Activated CD4-positive, CD25-positive, alpha-beta regulatory T cell treated with anti-CD3 and anti-CD28 coated beads, Interleukin-2, amount 50 U/mL, for 24 hours (primary cell): ENCODE measurements around the gene RPTOR.

Experiments used
- ATAC-seq, 2 donors: fragments of 150-1000 bp; cut with Tn5 transposase; one replicate each; pipeline ENCODE4 v1.10.0; 2021; ENCODE audit warnings: mild to moderate bottlenecking in 1 of 2, moderate library complexity in 1 of 2

Gene RPTOR

DNA sequence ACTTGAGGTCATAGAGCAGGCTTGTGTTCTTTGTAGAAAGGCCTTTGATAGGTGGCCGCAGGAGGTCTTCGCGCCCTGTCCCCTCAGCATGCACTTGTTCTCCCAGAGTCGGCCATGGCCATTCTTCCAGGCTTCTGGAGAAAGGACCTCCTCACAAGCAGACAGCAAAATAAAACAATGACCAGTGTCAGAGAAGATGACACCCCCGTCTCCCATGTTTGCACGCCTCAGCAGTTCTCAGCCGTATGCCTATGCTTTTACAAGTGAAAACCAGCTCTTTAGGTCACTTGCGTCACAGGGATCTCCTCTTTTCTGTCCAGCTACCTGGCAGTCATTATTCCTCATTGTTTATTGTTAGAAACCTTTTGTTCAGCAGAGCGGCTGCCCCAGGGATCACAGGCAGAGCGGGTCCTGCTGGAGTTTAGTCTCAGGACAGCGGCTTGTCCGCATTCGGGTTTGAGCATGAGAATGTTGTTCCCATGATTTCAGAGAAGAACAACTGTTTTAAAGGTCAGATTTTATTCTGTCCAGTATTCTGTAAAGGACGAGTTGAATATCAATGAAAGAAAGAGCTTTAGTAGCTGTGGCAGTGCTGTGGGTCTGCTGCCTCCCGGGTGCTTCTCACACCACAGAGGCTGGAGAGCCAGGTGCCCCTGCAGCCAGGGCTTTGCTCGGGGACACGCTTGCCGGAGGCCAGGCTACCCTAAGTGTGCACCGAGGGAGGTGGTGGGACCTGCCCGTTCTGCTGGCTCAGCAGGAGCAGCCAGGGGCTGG lies 123.9 kb downstream of the RPTOR start:
- ATAC-seq, result no peak

DNA sequence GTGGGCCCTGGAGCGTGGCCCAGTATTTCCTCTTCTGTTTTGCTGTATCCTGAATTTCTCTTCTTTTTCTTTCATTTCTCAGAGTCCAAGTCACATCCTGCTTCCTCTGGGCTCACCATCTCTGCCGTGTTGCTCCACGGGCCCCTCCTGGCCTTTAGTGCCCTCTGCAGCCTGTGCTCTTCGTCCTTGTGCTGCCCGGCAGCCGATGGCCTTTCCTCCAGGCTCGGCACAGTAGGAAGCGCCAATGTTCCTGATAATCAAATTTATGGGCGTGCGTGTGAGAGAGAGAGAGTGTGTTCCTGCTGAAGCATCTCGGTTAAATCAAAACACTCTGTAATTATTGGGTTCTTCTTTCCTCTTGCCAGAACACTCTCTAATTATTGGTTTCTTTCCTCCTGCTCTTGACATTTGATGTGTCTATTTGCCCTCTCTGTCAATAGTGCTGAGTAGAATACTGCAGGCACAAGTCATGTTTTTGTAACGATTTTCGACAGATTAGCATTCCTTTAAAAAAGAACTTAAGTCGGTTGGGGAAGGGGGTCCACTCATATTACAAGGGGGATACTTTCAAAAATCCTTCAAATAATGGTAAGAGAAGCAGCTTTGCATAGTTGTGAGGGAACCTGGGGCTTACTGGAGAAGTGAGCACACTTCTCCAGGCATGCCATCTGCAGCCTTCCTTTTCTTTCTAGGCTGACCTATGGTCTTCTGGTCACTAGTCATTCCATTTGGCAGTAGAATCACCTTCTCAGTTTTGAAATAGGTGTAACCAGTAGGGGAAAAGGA lies 126.6 kb downstream of the RPTOR start:
- no peak for ATAC-seq

DNA sequence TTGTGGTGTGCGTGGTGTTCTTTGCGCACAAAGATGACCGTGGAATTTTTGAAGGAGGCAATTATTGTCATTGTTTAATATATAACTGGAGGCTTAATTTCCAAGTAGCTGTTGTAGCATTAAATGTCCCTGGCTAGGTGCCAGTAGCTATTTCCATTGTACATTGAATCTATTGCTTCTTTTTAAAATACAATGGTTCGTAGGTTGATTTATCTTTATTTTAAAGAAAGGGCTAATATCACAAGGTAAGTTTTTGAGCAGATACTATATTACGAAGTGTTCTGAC lies 127.1 kb downstream of the RPTOR start:
- ATAC-seq, result no peak

DNA sequence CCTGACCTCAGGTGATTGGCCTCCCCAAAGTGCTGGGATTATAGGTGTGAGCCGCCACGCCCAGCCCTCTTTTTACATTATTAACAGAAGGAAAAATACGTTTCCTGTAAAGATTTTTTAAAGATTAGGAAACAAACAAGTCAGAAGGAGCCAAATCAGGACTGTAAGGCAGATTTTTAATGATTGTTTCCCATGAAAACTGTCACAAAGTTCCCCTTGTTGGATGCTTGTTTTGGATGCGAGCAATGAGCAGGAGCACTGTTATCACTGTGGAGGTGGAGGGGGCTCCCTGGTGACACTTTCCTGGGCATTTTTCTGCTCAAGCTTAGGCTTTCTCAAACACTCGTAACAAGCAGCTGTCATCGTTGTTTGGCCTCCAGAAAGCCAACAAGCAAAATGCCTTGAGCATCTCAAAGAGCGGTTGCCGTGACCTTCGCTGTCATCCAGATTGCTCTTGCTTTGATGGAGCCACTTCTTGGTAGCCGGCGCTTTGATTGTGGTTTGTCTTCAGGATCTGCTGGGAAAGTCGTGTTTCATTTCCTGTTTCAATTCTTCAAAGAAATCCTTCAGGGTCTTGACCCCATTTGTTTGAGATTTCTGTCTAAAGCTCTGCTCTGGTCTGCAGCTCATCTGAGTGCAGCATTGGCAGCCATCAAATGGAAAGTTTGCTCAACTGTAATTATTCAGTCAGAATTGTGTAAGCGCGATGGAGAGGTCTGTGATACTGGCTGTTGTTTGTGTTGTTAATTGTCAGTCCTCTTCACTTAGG lies 128.7 kb downstream of the RPTOR start:
- ATAC-seq, result no peak

DNA sequence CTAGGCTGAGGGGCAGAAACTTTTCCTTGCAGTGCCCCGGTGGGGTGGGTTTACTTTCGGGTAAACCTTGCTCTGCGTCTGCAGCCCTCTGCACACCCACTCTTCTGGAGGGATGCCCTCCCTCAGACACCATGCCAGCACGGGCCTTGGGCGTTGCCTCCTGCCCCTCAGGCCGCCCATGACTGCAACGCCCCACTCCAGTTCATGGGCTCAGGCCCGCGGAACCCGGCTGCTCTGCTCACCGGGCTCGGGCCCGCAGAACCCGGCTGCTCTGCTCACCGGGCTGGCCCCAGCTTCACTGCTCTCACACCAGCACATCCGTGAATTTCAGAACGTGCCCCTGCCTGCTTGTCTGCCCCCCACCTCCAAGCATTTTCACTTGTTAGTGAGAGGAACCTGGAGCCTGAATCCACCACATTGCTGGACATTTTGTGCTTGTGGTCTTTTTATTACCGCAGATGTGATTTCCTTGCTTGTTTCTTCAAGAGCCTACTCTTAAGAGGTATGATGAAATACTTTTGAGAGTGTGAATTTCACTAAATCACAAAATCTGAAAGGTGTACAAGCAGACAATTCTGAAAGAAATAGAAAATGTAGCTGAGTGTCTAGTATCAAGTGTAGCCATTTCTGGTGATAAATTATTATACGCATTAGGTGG lies 130.9 kb downstream of the RPTOR start:
- ATAC-seq, result no peak

DNA sequence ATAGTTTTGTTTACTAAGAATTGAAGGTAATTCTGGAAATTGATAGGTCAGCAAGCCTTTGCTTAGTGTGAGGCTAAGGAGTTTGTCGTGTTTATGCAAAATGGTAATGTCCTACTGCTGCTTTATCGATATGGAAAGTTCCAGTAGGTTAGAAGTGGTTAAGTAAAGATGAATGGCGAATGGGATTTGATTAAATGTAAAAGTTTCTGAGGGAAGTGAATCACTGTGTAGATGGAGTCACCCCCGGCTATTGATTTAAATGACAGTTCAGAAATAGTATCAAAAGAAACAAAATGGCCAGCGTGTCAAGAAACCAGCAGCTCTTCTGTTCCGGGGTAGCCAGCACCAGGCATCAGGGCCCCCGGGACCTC lies 131.4 kb downstream of the RPTOR start:
- ATAC-seq, result peak in 1 of 2 donors; percentile 75

DNA sequence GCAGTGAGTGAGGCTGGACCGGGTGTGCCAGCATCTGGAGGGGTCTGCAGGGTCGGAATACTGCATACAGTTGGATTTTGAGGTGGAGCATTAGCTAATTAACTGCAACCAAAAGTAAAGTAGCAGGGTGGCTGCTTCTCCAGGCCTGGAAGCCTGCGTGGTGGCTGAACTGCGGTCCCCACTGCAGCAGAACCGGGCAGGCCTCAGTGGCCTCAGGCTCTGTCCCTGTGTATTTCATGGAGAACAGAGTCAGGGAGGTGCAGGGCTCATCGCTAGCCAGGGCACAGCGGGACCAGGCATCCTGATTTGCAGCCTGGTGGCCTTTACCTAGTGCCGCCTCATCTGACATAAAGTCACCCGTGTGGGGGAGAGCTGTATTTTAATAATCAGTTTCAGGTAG lies 131.9 kb downstream of the RPTOR start:
- ATAC-seq, result no peak

DNA sequence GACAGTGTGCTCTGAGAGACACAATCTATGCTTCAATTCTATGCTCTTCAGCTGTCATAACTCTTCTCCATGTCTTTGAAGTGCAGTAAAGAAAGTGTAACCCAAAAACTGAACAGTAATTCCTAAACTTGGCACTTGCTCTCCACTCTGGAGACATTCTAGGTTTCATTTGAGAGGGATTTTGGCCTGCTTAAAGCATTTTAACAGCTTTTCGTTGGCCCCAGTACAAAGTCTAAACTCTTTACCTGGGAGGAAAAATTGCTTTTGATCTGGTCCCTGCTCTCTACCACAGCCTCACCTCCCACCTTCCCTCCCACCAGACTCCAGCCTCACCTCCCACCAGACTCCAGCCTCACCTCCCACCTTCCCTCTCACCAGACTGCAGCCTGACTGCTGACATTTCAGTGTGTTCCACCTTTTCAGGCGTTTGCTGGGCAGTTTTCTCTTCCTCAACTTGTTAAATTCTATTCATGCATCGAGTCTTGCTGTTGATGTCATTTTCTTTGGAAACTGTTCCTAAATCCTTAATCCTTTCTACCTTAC lies 132.6 kb downstream of the RPTOR start:
- ATAC-seq, result no peak

DNA sequence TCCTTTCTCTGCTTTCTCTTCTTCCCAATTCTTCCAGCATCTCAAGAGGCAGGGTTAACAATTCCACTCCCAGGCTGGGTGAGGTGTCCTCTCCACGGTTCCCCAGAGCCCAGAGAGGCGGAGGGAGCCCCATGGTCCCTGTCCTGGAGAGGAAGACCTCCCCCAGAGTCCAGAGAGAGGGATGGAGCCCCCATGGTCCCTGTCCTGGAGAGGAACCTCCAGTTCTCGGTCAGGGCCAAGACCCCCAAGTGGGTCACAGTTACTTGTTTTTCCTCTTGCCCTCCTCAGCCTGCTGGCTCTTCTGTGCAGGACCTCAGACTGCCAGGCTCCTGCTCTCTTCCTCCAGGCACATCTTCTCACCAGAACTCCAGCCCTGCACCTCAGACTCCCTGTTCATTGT lies 135.2 kb downstream of the RPTOR start:
- ATAC-seq, result no peak

DNA sequence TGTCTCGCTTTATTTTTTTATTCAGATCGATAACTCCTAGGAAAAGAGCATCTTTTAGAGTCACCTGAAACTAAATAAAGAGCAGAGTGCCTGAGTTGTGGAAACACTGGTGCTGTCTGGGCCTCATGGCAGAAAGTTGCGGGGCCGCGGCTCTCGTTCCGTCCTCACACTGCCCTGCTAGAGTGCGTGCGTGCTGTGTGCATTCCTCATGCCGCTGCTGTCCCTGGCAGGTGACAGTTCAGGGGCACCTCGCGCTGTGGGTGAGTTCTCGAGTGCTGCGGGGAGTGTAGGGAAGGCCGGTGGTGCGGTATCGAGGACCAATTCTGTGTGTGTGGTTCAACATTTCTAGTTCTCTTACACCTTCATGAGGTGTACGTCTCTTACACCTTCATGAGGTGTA lies 136.6 kb downstream of the RPTOR start:
- no peak for ATAC-seq

DNA sequence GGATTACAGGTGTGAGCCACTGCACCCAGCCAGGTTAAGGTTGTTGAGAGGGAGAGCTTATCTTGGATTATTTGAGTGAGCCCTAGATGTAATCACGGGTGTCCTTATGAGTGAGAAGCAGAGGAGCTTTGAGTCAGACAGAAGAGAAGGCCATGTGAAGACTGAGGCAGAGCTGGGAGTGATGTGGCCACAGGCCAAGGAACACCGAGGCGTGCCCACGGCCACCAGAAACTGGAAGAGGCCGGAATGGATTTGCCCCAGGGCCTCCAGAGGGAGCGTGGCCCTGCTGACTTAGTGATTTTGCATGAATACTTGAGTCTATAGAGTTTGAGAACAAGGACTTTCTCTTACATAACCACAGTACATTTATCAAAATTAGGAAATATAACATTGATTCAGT lies 137.7 kb downstream of the RPTOR start:
- no peak for ATAC-seq

DNA sequence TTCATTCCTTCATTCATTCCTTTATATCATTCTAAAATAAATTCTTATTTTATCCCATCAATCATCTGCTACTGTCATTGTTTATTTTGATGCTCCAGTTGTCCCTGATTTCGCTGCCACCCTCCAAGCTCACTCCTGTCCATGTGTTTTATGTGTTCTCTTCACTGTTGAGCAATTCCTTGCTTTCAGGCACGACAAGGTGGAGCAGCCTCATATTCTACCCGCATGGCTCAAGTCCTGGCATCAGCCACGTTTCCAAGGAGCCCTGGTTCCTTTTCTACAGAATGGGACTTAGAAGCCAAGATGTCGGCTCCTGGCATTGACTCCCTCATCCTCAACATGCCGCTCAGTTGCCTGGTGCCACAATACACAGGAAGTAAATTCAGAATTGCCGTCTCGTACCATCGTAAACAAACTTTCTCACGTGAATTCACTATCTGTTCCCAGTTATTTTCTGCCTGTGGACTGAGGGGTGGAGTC lies 139.0 kb downstream of the RPTOR start:
- no peak for ATAC-seq

DNA sequence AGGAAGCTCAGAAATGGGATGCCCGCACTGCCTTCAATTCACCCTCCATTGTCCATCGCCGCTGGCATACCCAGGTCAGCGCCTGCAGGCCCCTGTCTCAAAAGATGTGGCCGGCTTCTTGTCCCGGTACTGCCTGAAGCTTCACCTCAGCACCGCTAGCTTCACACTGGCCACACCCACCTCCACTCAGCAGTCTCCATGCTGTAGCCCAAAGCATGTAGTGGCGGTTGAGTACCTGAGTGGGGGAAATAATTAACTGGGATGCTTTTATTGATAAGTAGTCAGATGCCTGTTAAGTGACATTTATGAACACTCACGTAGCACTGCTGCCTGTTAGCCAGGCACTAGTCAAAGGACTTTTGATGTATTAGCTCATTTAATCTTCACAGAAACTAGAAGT lies 143.2 kb downstream of the RPTOR start:
- no peak for ATAC-seq

DNA sequence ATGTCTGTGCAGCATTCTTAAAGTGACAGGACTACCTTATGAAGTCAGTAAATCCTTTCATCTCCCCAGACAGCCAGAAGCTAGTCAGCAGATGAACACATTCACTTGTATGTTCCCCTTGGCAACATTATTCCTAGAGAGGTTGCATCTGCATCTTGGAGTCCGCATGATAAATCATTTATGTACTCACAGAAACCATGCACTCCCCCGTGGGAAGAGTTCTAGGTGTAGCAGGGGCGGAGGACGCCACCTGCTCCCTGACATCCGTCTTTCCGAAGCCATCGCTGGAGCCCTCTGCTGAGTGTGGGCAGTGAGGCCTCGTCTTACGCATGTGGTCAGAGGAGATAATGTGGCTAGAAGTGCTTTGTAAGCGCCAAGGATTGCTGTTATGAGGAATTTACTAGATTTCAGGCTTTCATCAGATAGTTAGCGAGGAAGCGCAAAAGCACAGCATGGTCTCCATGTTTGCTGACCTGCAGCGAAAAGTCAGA lies 144.5 kb downstream of the RPTOR start:
- no peak for ATAC-seq

DNA sequence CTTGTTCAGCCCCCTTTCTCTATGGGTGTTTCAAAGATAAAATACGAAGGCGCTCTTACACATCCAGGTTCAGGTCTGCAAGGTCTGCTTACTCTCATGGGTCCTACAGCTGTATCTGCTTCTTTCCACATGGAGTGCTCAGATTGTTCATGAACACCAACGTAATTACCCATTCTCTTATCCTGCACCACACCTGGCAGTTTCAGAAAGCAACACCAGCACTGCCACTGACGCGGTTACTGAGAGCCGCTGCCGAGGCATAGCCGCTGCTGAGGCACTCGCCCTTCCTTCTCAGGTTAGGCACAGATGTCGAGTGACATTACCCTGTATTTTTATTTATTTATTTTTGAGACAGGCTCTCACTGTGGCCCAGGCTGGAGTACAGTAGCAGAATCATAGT lies 147.1 kb downstream of the RPTOR start:
- no peak for ATAC-seq

DNA sequence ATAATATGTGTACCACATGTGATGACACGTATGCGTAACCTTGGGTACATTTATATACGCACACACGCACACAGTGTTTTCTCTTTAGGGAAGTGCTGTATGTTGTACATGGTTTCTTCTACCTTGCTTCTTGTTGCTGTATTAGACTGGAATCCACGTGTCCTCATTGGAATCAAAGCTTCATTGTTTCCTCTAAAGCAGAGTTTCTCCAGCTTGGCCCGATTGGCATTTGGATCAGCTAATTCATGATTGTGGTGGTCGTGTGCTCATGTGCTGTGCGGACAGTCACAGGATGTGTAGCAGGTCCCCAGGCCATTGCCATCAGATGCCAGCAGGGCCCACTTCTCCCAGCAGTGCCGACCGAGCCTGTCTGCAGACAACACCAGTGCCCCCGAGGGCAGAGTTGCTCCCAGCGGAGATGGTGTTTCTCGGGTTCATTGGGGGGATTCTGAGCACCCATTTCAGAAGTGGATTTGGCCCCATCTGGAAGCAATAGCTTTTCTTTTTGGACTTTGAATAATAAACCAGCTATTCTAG lies 148.4 kb downstream of the RPTOR start:
- no peak for ATAC-seq

DNA sequence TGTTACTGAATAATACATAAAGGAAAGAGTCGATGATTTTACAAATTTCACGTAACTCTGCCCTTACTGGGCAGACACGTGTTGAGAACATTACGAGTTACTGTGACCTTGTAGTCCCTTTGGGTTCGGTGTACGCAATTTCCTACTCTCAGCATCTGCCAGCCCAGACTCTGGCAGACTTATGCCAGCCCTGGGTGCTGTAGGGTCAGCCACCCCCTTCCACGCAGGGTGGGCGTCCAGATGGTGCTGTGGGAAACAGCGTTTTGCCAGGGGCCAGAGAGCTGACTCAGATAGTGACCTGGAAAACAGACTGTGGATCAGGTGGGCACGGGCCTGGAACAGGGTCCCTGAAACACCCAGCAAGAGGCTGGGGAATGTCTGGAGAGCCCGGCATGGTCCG lies 148.9 kb downstream of the RPTOR start:
- no peak for ATAC-seq

DNA sequence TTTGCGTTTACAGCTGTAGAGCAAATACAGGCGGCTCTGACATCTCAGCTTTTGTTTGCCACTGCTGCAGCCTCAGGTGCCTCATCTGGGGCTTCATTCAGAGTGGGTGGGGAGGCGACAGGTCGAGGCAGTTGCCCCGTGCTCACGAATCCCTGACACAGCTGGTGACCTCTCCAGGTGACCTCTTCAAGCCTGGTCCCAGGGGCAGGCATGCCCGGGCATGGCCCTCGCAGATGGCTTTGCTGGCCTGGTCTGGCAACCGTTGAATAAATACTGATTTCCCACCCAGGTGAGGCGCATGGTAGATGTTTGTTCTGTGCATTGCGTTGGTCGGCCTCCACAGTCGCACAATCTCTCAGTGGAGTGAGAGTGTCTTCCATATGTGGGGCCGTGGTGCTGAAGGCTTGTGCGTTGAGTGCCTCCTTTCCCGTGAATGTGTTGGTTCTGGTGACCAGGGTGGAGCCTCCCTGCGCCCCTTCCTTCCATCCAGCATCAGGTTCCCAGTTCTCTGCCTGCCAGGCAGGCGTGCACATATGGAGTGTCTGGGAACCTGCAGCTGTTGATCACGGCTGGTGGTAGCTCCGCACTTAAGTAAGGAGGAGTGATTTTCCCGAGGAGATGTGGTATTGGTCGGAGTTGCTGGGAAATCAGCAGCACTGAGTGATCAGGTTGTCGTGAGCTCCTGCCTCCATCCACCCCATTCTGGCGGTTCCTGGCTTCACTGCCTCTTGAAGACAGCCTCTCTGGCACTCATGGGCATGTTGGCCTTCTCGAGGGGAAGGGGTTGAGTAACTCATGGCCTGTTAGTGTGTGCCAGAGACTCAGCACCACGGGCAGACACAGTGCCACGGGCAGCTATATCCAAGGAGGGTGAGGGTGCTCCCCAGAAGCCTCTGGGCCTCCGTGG lies 149.7 kb downstream of the RPTOR start:
- ATAC-seq, result no peak

DNA sequence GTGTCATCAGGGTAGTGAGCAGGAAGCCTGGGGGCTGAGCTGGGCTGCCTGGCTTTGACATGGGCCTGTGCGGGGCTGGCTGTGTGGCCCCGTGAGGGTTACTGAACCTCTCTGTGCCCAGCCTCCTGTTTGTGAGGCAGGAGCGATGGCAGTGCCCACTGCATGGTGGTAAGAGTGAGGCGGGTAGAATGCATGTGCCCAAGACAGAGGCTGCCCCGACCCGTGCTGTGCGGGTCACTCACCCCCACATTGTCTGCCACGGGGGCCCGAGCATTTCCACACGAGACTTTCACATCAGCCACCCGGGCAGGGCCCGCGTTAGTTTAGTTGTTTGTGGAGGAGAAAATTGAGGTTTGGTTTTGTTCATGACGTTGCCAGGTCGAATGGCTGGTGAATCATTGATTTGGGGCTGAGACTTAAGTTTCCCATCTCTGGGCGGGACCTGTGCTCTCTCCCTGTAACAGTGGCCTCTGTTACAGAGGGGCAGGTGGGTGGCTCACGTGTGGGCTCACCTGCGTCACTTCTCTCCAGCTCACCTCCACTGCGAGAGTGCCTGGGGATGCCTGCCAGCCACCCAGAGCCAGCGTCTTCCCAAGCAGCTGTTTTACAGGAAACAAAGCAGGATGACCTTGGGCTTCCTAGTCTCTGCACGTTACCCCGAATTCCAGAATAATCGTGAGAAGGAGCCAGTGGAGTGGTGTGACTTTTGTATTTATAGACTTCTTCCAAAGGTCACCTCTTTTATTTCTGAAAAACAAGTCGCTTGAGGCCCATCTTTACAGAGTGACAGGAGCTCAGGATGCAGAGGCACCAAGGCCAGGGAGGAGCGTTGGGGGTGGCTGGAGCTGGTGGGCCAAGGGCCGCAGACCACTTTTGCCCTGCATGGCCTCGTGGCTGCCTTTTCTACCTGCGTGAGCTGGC lies 150.6 kb downstream of the RPTOR start:
- ATAC-seq, result peak; percentile 25 to 74

DNA sequence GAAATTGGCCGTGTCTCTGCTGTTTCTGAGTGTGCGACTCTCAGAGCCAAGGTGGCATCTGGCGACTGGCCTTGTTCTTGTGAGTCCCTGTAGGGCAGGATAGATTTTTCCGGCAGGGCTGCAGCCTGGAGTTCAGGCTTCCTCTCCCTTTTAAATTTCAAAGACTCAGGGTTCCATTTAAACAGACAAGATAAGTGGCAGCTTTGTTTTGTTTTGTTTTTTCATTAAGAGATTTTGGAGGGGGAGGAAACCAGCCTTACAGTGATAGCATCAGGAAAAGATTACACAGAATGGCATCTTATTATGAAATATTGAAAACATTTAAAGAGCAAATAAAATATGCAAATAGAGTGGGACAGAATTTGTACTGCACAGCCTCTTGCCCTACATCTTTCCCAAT lies 151.3 kb downstream of the RPTOR start:
- no peak for ATAC-seq
